Raji (cell line): ENCODE data around the gene NUBPL.

Experiments
- POLR2A ChIP-seq: IDR thresholded peaks from 2 replicates; pipeline ENCODE4 v1.6.1; 2011; ENCODE audit warnings: low read depth, low read length, control low read depth; ENCODE audit not compliant: insufficient read depth

The NUBPL gene

GRCh38 chr14:31561155-31561846 lies at the start of gene NUBPL:
Gene NUBPL (plus strand): TSS chr14:31561404. CDS start chr14:31561440, 36 bp downstream.
- TF ChIP-seq POLR2A, result peak; percentile 77

GRCh38 chr14:31527087-31527486 lies 34.1 kb upstream of the NUBPL start:
- TF ChIP-seq POLR2A, result no peak

- TF ChIP-seq POLR2A, result no peak
Measured at GRCh38 chr14:31527546-31527945, 33.7 kb upstream of the NUBPL start.

- no peak for TF ChIP-seq POLR2A
Measured at GRCh38 chr14:31529053-31529452, 32.2 kb upstream of the NUBPL start.

- TF ChIP-seq POLR2A, result no peak
Measured at GRCh38 chr14:31530136-31530535, 31.1 kb upstream of the NUBPL start.

- no peak for TF ChIP-seq POLR2A
Measured at GRCh38 chr14:31536201-31536960, 24.8 kb upstream of the NUBPL start.

- TF ChIP-seq POLR2A, result no peak
Measured at GRCh38 chr14:31541702-31542101, 19.5 kb upstream of the NUBPL start.

- TF ChIP-seq POLR2A, result no peak
Measured at GRCh38 chr14:31543969-31544799, 17.0 kb upstream of the NUBPL start.

- TF ChIP-seq POLR2A, result no peak
Measured at GRCh38 chr14:31544816-31545215, 16.4 kb upstream of the NUBPL start.

GRCh38 chr14:31545328-31545727 lies 15.9 kb upstream of the NUBPL start:
- TF ChIP-seq POLR2A, result no peak

- no peak for TF ChIP-seq POLR2A
Measured at GRCh38 chr14:31549817-31550216, 11.4 kb upstream of the NUBPL start.

- TF ChIP-seq POLR2A, result no peak
Measured at GRCh38 chr14:31550589-31550988, 10.6 kb upstream of the NUBPL start.

- no peak for TF ChIP-seq POLR2A
Measured at GRCh38 chr14:31556191-31556590, 5.0 kb upstream of the NUBPL start.

GRCh38 chr14:31559939-31560338 lies 1.3 kb upstream of the NUBPL start:
- TF ChIP-seq POLR2A, result no peak

GRCh38 chr14:31560759-31561154 lies 447 bp upstream of the NUBPL start:
- no peak for TF ChIP-seq POLR2A
